Measurements from ENCODE around the gene EFTUD2.
"Not testable (repeated sequence)": the region's sequence is repeated elsewhere in the genome, so short reads cannot be mapped to it uniquely, and the experiment has no call there.

EFTUD2 gene

GRCh38 chr17:44827863-44828262 is 71.4 kb downstream of the EFTUD2 start:
- Mint-ChIP-seq H3K4me3 (no peak overlapping the region), H3K36me3 (no peaks in the 10 kb centered on the region), H3K27me3 (peaks cover 32 to 44% of the 10 kb centered on the region in 2 donors), H3K9me3 (no peaks in the 10 kb centered on the region), H3K27ac (no peak overlapping the region), H3K4me1 (peaks cover 8 to 16% of the 10 kb centered on the region in 2 donors)
- ATAC-seq (replicated peaks) (no peak), DNase-seq (no peak)

- no peak overlapping the region for H3K27ac Mint-ChIP-seq
- peaks cover 8 to 16% of the 10 kb centered on the region in 2 donors for H3K4me1 Mint-ChIP-seq
- peaks cover 27 to 36% of the 10 kb centered on the region in 2 donors for H3K27me3 Mint-ChIP-seq
- H3K36me3 Mint-ChIP-seq, result no peaks in the 10 kb centered on the region
- ATAC-seq (replicated peaks) (no peak), DNase-seq (no peak)
- H3K9me3 Mint-ChIP-seq, result no peaks in the 10 kb centered on the region
- no peak overlapping the region for H3K4me3 Mint-ChIP-seq
Observed at GRCh38 chr17:44826123-44826790, 73.0 kb downstream of the EFTUD2 start.

DNA sequence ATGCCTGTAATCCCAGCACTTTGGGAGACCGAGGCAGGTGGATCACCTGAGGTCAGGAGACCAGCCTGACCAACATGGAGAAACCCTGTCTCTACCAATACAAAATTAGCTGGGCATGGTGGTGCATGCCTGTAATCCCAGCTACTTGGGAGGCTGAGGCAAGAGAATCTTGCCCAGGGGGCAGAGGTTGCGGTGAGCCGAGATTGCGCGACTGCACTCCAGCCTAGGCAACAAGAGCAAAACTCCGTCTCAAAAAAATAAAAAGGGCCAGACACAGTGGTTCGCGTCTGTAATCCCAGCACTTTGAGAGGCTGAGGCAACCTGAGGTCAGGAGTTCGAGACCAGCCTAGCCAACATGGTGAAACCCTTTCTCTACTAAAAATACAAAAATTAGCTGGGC is 74.0 kb downstream of the EFTUD2 start:
- not testable (repeated sequence) for H3K4me3 Mint-ChIP-seq; ATAC-seq (replicated peaks); H3K36me3 Mint-ChIP-seq; H3K27ac Mint-ChIP-seq; H3K9me3 Mint-ChIP-seq; DNase-seq
- H3K4me1 Mint-ChIP-seq, result peaks cover 6 to 11% of the 10 kb centered on the region in 2 donors
- peaks cover 22 to 27% of the 10 kb centered on the region in 2 donors for H3K27me3 Mint-ChIP-seq

- H3K9me3 Mint-ChIP-seq, result no peaks in the 10 kb centered on the region
- no peaks in the 10 kb centered on the region for H3K36me3 Mint-ChIP-seq
- no peak overlapping the region for H3K4me3 Mint-ChIP-seq
- H3K27me3 Mint-ChIP-seq, result peaks cover 5% of the 10 kb centered on the region in 2 donors
- no peak for DNase-seq
- H3K4me1 Mint-ChIP-seq, result no peaks in the 10 kb centered on the region
- H3K27ac Mint-ChIP-seq, result no peak overlapping the region
- ATAC-seq (replicated peaks), result no peak
Observed at GRCh38 chr17:44820631-44821212, 78.5 kb downstream of the EFTUD2 start.

GRCh38 chr17:44818508-44818907 is 80.7 kb downstream of the EFTUD2 start:
- not testable (repeated sequence) for H3K27me3 Mint-ChIP-seq; H3K9me3 Mint-ChIP-seq; H3K4me3 Mint-ChIP-seq; H3K4me1 Mint-ChIP-seq; ATAC-seq (replicated peaks); H3K27ac Mint-ChIP-seq; DNase-seq; H3K36me3 Mint-ChIP-seq

DNA sequence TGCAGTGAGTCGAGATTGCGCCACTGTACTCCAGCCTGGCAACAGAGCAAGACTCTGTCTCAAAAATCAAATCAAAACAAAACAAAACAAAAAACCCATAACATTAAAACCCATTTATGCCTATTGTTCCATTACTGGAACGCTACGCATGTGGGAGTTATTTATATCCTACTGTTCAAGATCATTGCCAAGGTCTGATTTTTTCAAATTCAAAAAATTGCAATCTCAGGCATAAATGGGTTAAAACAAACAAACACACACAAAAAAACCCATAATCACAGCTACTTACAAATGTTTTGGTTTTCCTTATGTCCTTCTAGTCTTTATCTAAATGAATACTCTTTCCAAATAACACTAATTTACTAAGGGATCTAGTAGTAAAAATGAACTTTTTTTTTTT is 87.0 kb downstream of the EFTUD2 start:
- Mint-ChIP-seq H3K9me3 (no peaks in the 10 kb centered on the region), H3K4me1 (no peaks in the 10 kb centered on the region), H3K36me3 (no peaks in the 10 kb centered on the region), H3K27me3 (no peaks in the 10 kb centered on the region), H3K4me3 (no peak overlapping the region), H3K27ac (no peak overlapping the region)
- ATAC-seq (replicated peaks) (no peak), DNase-seq (no peak)

DNA sequence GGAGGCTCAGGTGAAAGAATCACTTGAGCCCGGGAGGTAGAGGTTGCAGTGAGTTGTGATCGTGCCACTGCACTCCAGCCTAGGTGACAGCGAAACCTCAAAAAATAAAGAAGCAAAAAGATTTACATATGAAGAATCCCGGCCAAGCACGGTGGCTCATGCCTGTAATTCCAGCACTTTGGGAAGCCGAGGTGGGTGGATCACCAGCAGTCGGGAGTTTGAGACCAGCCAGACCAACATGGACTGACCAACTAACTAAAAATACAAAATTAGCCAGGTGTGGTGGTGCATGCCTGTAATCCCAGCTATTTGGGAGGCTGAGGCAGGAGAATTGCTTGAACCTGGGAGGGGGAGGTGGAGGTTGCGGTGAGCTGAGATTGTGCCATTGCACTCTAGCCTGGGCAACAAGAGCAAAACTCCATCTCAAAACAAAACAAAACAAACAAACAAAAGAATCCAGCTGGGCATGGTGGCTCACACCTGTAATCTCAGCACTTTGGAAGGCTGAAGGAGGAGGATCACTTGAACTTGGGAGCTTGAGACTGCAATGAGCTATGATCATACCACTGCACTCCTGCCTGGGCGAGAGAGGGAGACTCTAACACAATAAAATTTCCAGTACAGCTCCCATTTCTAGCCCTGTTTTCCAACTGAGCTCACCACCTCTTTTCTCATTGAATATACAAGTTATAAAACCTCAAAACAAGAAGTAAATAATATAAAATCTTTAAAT is 90.4 kb downstream of the EFTUD2 start:
- H3K36me3 Mint-ChIP-seq; H3K4me3 Mint-ChIP-seq; H3K9me3 Mint-ChIP-seq; H3K4me1 Mint-ChIP-seq; H3K27ac Mint-ChIP-seq; H3K27me3 Mint-ChIP-seq; ATAC-seq (replicated peaks); DNase-seq: not testable (repeated sequence)

GRCh38 chr17:44808156-44808555 is 91.1 kb downstream of the EFTUD2 start:
- ATAC-seq (replicated peaks) (no peak), DNase-seq (no peak)
- Mint-ChIP-seq H3K9me3 (no peaks in the 10 kb centered on the region), H3K36me3 (no peaks in the 10 kb centered on the region), H3K4me1 (no peaks in the 10 kb centered on the region), H3K4me3 (no peak overlapping the region), H3K27ac (no peak overlapping the region), H3K27me3 (no peaks in the 10 kb centered on the region)

DNA sequence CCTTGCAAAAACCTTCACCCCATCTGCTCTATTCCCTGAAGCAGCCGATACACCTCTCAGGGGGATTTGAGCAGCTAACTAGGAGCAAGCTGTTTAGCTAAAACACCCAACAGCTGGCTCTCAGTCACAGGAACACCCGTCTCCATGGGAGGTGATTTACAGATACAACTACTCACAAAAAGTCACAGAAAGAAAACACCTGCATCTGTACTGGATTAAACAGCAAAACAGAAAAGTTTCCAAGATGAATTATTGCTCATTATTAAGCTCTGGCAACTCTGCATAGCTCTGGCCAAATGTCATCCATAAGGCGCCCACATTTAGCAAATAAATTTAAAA is 91.5 kb downstream of the EFTUD2 start:
- H3K9me3 Mint-ChIP-seq, result no peaks in the 10 kb centered on the region
- no peak overlapping the region for H3K27ac Mint-ChIP-seq
- no peaks in the 10 kb centered on the region for H3K27me3 Mint-ChIP-seq
- H3K36me3 Mint-ChIP-seq, result no peaks in the 10 kb centered on the region
- ATAC-seq (replicated peaks) (no peak), DNase-seq (no peak)
- H3K4me1 Mint-ChIP-seq, result no peaks in the 10 kb centered on the region
- H3K4me3 Mint-ChIP-seq, result no peak overlapping the region

- Mint-ChIP-seq H3K9me3 (no peaks in the 10 kb centered on the region), H3K27me3 (no peaks in the 10 kb centered on the region), H3K36me3 (no peaks in the 10 kb centered on the region), H3K4me3 (no peak overlapping the region), H3K27ac (no peak overlapping the region), H3K4me1 (no peaks in the 10 kb centered on the region)
- ATAC-seq (replicated peaks) (no peak), DNase-seq (no peak)
Observed at GRCh38 chr17:44807093-44807816, 92.0 kb downstream of the EFTUD2 start.

GRCh38 chr17:44804302-44805089 is 94.7 kb downstream of the EFTUD2 start:
- H3K36me3 Mint-ChIP-seq, result no peaks in the 10 kb centered on the region
- H3K4me1 Mint-ChIP-seq, result no peaks in the 10 kb centered on the region
- DNase-seq, result no peak
- ATAC-seq (replicated peaks), result no peak
- H3K27me3 Mint-ChIP-seq, result no peaks in the 10 kb centered on the region
- no peak overlapping the region for H3K4me3 Mint-ChIP-seq
- H3K9me3 Mint-ChIP-seq, result no peaks in the 10 kb centered on the region
- no peak overlapping the region for H3K27ac Mint-ChIP-seq

DNA sequence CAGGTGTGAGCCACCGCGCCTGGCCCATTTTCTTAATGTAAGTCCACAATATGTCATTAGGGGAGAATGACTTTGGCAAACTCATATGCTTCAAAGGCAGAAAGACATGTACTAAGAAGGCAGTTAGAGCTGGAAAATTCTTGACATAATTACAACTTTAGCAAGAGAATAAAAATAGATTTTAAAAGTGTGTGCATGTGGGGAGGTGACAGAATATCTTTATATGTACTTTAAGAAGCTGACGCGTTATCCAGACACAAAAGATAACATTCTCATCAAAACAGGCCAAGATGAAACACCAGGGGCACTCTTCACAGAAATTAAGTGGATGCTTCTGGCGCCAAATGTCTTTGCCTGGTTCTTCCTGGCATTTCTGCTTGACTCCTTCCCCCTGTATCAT is 97.4 kb downstream of the EFTUD2 start:
- no peaks in the 10 kb centered on the region for H3K36me3 Mint-ChIP-seq
- no peak for ATAC-seq (replicated peaks)
- no peak for DNase-seq
- no peaks in the 10 kb centered on the region for H3K27me3 Mint-ChIP-seq
- no peak overlapping the region for H3K27ac Mint-ChIP-seq
- no peak overlapping the region for H3K4me3 Mint-ChIP-seq
- H3K9me3 Mint-ChIP-seq, result no peaks in the 10 kb centered on the region
- H3K4me1 Mint-ChIP-seq, result no peaks in the 10 kb centered on the region
